DMS153 treated with DMSO at 0.1 percent for 48 hours (cell line): ENCODE results near the gene KRTAP5-6.

Source experiments
- DNase-seq: peaks from one replicate; lab custom pipeline; 2025; ENCODE audit not compliant: unreplicated experiment; lab: John Stamatoyannopoulos, UW

The KRTAP5-6 gene, protein sequence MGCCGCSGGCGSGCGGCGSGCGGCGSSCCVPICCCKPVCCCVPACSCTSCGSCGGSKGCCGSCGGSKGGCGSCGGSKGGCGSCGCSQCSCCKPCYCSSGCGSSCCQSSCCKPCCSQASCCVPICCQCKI

DNA sequence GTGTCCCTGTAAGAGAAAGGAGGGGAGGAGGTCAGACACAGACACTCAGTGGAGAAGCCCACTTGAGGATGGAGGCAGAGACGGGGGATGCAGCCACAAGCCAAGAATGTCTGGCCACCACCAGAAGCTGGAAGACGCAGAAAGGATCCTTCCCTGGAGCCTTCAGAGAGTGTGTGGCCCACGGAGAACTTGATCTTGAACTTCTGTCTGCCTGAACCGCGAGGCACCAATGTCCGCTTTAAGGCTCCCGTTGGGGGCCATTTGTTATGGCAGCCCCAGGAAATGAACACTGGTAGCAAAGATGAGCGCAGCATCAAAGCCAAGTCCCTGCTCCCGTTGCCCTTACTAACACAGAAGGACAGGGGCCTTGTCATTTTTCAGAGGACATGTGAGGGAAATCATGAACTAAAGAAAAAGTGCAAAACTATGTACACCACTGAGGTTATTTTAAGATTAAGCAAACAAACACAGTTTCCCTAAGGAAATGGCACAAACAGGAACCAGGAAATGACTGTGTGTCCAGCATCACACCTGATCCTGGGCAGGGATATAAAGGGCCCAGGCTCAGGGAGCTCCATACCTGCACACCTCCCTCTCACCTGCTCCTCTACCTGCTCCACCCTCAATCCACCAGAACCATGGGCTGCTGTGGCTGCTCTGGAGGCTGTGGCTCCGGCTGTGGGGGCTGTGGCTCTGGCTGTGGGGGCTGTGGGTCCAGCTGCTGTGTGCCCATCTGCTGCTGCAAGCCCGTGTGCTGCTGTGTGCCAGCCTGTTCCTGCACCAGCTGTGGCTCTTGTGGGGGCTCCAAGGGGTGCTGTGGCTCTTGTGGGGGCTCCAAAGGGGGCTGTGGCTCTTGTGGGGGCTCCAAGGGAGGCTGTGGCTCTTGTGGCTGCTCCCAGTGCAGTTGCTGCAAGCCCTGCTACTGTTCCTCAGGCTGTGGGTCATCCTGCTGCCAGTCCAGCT, at the start of gene KRTAP5-6:
Gene KRTAP5-6 (plus strand): TSS at position 588 of the 963 bp plus-strand sequence. CDS start 51 bp downstream, at position 639.
- no peak for DNase-seq

DNA sequence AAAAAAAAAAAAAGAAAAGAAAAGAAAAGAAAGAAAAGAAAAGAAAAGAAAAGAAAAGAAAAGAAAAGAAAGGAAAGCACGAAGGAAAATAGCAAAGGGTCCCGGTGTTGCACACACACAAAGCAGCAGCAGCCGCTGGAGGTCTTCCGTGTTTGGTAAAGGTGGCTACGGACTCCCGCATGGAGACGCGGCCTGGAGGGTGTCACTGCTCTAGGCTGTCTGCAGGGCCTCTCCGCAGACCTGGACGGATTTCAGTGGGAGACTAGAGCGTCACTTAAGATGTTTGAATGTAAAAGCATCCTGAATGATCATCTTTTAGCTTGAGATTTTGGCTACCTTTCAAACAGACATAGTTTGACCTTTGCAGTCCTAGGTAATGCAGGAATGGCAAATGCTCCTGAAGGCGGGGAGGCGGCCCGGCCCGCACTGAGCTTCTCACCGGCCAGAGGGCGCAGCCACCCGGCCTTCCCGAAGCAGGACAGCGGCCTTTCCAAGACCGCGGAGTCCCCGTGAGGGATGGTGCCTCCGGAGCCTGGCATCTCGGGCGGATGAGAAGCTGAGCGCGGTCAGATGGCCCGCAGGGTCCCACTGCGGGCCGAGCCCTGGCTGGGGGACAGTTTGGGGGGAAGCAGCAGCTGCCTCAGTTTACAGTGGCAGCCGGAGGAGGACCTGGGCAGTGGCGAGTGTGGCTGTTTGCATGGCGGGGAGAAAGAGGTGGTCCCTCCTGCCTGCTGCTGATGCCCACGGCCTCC, 48.9 kb upstream of the KRTAP5-6 start:
- no peak for DNase-seq

DNA sequence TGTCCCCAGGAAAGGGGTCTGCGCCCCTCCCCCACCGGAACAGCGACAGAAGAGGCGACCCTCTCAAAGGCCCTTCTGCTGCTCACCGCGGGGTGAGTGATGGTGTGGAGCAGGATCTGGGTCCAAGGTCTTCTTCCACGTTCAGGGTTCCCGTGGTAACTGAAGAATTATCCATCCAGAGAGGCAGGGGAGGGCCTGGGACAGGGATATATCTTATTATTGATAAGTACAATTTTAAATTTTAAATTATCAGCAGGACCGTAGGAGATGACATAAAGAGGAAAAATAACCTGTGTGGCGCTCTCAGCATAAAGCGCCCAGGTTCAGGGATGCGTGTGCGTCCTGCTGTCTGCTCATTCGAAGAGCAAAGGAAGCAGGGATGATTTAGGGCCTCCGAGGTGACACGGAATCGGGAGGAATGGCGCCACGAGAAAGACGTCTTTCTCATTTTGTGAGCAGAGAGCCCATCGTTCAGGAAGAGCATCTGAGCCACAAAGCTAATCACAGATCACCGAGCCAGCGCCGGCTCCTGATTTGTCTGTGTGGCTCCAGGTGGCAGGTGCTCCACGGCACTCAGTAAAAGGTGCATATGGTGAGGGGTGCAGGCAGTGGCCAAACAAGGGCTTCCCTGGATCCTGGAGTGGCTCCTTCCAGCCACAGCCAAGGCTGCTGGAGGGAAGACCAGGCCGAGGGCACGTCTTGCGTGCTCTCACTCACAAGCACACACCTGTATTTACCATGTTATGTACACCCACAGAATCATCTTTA, 48.2 kb upstream of the KRTAP5-6 start:
- DNase-seq: no peak

DNA sequence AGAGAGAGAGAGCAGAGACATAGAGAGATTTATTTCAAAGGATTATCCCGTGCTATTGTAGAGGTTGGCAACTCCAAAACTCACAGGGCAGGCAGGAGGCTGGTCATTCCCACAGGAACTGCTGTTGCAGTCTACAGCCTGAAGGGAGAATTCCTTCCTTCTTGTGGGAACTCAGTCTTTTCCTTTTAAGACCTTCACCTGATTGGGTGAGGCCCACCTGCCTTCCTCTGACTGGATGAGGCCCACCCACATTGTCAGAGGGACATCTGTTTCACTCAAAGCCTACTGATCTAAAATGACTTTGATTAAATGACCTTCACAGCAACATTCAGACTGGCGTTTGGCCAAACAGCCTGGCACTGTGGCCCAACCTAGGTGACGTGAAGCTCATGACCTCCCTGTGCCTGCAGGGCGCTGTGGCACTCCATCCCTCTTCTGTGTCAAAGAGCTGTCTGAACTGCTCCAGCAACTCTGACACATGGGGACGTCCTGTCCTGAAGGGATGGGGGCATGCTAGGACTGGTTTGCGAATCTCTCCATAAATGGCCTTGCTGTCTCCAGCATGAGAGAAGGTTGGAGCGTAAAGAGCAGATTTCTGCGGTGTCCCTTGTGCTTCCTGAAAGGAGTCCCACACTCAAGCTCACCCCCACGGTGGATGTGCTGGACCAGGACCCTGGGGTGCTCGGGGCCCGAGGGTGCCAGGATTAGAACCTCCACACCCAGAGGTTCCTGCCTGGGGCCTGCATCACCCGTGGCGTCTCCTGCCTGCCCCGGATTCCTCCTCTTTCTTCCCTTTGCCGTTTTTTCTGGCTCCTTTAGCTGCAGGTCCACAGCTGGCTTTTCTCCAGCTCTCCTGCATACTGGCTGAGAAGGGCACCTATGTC, 46.7 kb upstream of the KRTAP5-6 start:
- no peak for DNase-seq

DNA sequence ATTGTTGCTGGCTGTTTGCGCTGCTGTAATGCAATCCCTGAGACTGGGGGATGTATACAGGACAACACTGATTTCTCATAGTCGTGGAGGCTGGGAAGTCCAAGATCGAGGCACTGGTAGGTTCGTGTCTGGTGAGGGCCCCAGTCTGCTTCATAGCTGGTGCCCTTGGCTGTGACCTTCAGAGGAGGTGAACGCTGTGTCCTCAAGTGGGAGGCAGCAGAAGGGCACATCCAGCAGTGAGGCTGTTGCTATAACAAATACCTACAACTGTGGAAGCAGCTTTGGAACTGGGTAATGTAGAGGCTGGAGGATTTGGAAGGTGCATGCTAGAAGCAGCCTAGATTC, 46.1 kb upstream of the KRTAP5-6 start:
- DNase-seq: peak; percentile 45

DNA sequence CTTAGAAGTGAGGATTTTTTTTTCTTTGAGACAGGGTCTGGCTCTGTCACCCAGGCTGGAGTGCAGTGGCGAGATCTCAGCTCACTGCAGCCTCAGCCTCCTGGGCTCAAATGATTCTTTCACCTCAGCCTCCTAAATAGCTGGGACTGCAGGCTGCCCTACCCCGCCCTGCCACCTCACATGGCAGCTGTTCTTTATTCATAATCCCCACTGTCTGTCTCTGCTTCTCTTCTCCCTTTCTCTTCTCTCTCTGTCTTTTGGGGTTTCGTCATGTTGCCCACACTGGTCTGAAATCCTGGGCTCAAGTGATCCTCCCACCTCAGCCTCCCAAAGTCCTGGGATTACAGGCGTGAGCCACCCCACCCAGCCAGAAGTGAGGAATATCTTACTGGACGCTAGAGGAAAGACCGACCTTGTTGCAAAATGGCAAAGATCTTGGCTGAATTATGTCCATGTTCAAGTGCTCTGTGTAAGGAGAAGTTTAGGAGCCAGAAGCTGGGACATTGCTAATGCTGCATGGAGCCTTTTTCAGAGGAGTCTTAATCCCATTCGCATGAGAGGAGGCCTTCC, 45.5 kb upstream of the KRTAP5-6 start:
- DNase-seq: no peak

DNA sequence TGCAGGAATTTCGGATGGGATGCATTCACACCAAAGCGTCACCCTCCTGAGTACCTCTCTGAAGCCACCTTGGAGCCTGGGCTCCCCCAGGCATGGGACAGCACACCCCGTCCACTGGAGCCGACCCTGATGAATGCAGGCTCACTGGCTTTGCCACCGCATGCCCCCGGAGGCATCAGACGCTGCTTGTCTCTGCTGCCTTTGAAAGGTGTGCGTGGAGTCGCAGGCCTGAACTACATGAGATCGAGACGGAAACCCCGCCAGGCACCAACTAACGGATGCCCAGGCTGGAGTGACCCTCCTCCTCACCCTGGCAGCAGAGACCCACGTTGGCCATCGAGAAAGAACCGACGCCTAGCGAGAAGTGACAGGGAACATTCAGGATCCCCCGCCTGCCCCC, 45.0 kb upstream of the KRTAP5-6 start:
- DNase-seq: no peak

DNA sequence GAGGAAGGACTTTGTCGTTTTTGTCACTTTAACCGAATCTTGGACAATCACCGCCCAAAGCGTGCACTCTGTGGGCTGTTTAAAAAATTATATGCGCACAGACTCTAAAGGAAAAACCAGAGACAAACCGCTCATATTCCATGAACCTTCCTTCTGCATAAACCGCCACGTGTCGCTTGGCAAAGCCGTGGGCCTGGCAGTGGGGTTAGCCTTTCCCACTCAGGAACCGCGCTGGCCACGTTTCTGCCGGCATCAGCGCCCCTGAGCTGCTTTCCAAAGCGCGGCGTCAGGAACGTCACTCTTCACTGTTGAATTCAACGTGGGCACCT, 44.6 kb upstream of the KRTAP5-6 start:
- no peak for DNase-seq

DNA sequence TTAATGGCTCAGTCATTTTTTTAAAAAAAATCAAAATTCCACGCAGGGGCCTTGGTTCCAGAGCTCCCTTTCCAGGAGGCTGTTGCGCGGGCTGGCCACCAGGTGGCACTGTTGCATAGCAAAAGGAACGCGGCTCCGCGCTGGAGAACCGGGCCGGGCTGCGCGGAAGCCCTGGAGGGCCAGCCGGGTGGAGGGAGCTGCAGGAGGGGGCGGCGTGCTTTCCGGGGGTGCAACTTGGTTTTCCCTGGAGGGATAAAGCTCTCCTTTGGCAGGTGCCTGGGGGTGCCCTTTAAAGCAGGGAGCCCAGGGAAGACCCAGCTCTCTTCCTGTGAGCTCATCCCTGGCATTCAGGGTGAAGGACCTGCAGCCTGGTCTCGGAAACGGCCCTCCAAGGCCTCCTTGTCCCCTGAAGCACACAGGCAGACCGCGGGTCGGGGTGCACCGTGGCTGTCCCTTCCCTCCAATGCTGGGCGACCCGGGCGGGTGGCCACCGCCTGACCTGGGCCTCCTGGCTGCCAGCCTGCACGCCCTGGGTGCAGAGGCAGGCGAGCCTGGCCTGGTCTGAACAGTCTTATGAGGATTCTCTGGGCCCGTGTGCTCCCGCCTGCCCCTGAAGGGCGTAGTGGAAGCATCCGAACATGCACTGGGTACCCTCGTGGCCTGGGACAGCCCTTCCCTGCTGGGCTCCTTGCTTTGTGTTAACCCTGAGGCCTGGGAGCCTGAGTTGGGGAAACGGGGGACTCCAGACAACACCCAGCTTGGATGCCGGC, 44.0 kb upstream of the KRTAP5-6 start:
- peak; percentile 23 for DNase-seq

DNA sequence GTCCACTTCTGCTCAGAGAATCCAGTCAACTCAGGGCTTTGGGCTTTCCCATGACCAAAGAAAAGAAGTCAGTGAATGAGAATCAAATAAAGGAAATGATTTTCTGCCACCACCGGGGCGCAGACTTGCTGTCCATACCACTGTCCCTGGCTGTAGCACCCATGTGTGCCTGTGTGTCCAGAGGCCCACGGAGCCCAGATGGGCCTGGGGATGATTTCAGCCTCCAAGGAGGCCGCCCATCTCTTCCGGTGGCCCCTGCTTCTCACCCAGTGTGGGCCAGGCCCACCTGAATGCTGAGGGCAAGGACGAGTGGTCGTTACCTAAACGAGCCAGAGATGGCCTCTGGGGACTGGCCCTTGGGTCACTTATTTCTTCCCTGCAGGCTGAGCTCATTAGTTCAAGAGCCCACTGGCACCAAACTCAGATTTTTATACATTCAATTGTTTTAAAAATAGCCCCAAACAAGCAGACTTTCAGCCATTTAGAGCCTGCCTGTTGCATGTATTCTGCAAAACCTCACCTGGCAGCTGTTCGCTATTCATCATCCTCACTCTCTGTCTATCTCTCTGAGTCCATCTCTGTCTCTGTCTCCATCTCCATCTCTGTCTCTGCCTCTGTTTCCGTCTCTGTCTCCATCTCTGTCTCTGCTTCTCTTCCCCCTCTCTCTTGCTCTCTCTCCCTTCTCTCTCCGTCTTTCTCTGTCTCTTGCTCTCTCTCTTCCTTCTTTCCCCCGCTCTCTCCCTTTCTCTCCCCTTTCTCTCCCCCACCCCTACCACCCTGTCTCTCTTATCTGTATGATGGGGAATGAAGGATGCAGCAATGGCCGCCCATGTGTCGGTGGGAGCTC, 43.2 kb upstream of the KRTAP5-6 start:
- no peak for DNase-seq

DNA sequence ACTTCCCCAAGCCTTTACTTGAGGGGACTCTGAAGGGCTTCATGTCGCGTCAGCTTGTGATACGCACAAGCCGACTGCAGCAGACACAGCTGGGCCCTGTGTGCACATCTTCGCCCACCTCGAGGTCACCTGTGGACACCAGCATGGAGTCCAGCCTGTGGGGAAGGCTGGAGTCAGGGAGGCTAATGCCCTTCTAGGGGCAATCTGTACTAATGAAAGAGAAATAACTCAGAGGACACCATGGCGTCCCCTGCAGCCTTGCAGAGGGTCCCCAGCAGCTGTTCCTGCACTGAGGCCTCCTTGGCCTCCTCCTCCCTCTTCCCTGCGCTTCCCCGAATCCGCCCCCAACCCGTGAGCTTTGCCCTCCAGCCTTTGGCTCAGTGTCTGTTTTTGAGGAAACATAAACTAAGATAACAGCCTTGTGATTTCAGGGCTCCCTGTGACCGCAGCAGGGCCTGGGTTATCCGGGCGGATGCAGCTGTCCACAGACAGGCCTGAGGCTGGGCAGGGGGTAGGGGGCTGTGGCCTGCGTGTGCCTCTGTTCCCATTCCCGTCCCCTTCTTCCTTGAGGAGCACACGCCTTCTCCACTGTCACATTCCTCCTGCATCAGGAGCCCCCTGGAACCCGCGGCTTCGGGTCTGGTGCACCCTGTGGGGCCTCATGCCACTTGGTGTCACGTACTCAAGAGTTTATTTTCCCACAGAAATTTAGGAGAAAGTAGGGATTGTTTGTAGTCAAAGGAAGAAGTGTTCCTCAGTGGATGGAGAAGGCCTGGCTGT, 42.4 kb upstream of the KRTAP5-6 start:
- no peak for DNase-seq

DNA sequence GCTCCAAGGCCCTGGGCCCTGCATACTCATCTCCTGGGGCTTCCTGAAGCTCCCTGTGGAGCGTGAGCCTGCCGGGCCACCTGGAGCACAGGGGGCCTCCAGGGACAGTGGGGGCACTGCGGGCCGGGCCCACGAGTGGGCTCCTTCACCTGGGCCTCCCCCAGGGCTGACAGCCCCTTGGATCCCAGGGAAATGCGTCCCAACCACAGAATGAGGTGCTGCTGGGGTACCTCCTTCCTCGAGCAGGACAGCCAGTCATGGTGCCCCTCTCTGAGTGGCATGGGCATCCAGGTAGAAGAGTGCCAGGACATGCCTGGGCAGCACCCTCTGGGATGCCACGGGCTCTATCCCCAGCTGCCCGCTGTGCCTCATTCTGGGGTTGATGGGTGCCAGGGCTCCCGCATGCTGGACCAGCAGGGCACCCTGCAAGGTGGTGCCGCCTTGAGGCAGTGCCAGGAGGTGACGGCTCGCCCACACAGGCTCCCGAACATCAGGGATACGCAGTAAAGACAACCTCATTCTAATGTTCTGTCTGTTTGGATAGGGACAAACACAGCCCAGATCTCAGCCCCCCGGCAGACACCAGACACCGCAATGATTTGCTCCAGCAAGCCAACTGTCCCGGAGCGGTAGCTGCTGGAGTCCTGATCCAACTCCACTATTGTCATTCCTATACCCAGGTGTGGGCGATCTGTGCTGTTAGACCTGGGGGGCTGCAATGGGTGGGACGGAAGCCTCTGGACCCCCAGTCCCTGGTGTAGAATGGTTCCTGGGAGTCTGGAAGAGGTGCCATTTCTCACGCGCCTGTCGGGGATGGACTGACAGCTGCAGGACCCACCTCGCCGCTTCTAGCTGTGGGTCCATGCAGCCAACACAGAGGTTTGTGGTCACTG, 41.6 kb upstream of the KRTAP5-6 start:
- no peak for DNase-seq

DNA sequence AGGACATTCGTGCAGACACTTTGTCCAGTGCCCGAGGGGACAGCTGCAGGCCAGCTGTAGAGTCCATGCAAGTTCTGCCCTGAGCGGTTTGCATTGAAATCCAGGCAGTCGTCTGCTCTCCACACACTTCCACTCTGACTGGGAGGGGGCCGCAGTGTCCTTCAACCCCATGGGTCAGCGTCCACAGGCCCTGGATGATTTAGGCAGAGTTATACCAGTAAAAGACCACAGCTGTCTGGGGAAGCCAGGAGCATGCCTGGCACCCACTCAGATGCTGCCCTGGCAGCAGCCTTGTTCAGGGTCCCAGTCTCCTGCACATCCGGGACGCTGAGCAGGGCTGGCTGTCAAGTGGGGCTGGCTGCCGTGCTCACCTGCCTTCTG, 40.9 kb upstream of the KRTAP5-6 start:
- DNase-seq: no peak

DNA sequence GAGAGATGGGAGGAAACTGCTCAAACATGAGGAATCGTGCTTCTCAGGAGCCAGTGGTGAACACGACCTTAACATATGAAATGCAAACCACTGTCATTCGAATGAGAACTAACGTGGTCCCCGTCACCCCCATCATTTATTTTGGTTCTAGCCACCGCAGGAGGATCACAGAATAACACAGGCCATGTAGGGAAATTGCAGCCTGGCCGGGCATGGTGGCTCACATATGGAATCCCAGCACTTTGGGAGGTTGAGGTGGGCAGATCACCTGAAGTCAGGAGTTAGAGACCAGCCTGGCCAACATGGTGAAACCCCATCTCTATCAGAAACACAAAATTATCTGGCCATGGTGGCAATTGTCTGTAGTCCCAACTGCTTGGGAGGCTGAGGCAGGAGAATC, 40.3 kb upstream of the KRTAP5-6 start:
- no peak for DNase-seq

DNA sequence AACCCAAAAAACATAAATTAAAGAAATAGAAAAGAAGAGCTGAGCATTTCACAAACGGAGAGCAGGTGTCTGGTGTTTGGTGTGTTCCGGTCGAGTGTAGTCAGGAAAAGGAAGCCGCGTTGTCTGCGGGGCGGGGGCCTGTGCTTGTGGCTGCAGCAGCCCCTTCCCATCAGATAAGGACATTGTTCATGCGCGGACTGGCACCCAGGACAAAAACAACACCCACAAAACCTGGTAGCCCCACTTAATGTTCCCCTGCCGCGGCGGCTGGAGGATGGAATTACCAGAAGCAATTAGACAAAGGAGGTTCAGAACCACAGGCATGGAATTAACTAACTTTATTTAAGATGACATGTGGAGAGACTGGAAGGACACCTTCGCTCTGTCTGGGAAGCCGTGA, 37.5 kb upstream of the KRTAP5-6 start:
- no peak for DNase-seq

DNA sequence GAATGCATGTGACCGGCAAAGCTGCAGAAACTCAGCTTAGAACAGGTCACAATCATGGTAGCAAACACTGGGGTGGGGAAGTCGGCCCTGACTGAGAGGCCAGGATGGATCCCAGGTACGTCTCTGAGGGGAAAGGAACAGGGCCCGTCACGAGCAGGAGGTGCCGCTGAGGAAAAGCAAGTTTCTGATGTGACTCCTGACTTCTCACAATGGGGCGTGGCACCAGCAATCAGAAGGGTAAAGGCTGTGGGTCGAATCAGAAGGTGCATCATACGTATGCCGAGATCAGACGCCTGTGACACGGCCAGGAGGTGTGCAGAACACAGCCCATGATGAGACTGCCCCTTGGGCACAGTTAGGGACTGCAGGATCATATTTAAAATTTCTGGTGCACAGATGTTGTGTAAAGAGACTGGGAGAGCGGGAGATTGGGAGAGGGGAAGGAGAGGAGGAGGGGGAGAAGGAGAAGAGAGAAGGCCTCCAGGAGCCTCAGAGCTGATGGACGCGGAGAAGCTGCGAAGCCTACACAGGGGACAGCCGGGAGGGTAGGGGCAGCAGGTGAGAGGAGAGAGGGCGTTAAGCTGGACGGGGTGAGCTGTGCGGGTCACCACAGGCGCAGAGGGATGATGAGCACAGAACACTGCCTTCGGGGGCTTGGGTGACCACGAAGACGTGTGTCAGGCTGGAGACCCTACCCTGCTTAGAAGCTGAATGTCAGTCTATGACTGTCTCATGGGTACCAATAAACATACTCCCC, 36.7 kb upstream of the KRTAP5-6 start:
- no peak for DNase-seq
